HEK293T (cell line): ENCODE data around the gene TNPO1.

Experiments
- BHLHE40 ChIP-seq: fragments of 450-650 bp; IDR thresholded peaks from 2 replicates; pipeline ENCODE4 v1.6.1; 2016; ENCODE audit warnings: mild to moderate bottlenecking, moderate library complexity, borderline replicate concordance
- FOXA1 ChIP-seq: fragments of 450-650 bp; IDR thresholded peaks from 2 replicates; pipeline ENCODE4 v1.6.1; 2016; ENCODE audit warnings: mild to moderate bottlenecking
- FOXM1 ChIP-seq: fragments of 450-650 bp; IDR thresholded peaks from 2 replicates; pipeline ENCODE4 v1.6.1; 2017; ENCODE audit warnings: mild to moderate bottlenecking, borderline replicate concordance
- L3MBTL2 ChIP-seq: fragments of 450-650 bp; conservative IDR thresholded peaks from 2 replicates; pipeline ENCODE4 v1.6.1; 2016; ENCODE audit warnings: mild to moderate bottlenecking
- NFRKB ChIP-seq: fragments of 450-650 bp; IDR thresholded peaks from 2 replicates; pipeline ENCODE4 v1.6.1; 2016; ENCODE audit warnings: mild to moderate bottlenecking, moderate library complexity
- PKNOX1 ChIP-seq: fragments of 450-650 bp; IDR thresholded peaks from 2 replicates; pipeline ENCODE4 v1.6.1; 2016
- SP1 ChIP-seq: fragments of 450-650 bp; IDR thresholded peaks from 2 replicates; pipeline ENCODE4 v1.6.1; 2017
- SUZ12 ChIP-seq: fragments of 450-650 bp; IDR thresholded peaks from 2 replicates; pipeline ENCODE4 v1.6.1; 2016; ENCODE audit warnings: mild to moderate bottlenecking

- TF ChIP-seq SP1 = no peak
- no peak for TF ChIP-seq SUZ12
- peak; percentile 93 for TF ChIP-seq FOXM1
- no peak for TF ChIP-seq NFRKB
- TF ChIP-seq FOXA1 = no peak
- no peak for TF ChIP-seq BHLHE40
- TF ChIP-seq L3MBTL2 = no peak
- no peak for TF ChIP-seq PKNOX1
These were observed 31.6 kb downstream of the TNPO1 start for GRCh38 chr5:72847989-72848473.
